ENCODE measurements around the gene GPR137B. TPM values are rescaled to one million over a fixed set of nuclear protein-coding genes. Genes with fewer than 3 reads are reported as not detected.

GPR137B gene
- total and polyA plus RNA-seq, 2 donors (not counting 1 experiment from before 2014, with no cell fraction given) = 12.9 to 13.6 TPM

GRCh38 chr1:236166041-236166440 is 23.7 kb downstream of the GPR137B start:
- Histone ChIP-seq H3K9ac (ENCODE audit: insufficient read depth, low read length) (no peak overlapping the region), H4K20me1 (ENCODE audit: control insufficient read depth, extremely low read depth, insufficient read depth, low read length) (no peaks in the 10 kb centered on the region), H3K9me3 (ENCODE audit: control insufficient read depth, insufficient read depth, low read depth, low read length) (no peaks in the 10 kb centered on the region), H3K4me3 (replicated peaks in 1 of 4; ENCODE audit: control extremely low read depth in 1 of 4, insufficient read depth in 1 of 4, low read depth in 3 of 4, low read length in 4 of 4) (no peak overlapping the region), H3K4me1 (ENCODE audit: control insufficient read depth, extremely low read depth, insufficient read depth, low read length) (peaks cover 2% of the 10 kb centered on the region), H3K36me3 (ENCODE audit: control insufficient read depth, insufficient read depth, low read length) (no peaks in the 10 kb centered on the region), H2AFZ (ENCODE audit: low read length) (no peak overlapping the region), H3K4me2 (ENCODE audit: extremely low read depth, insufficient read depth, low read length) (no peak overlapping the region), H3K27ac (ENCODE audit: insufficient read depth, low read length) (no peak overlapping the region), H3K27me3 (ENCODE audit: control insufficient read depth, insufficient read depth, low read length) (no peaks in the 10 kb centered on the region), H3K79me2 (ENCODE audit: control insufficient read depth, insufficient read depth, low read length) (no peaks in the 10 kb centered on the region)
- TF ChIP-seq CTCF (conservative IDR thresholded peaks at IDR 0.05 in 1 of 2, IDR thresholded peaks at IDR 0.05 in 1 of 2; ENCODE audit: low read depth in 1 of 2, low read length in 2 of 2) (no peak), EZH2 (IDR thresholded peaks at IDR 0.05; ENCODE audit: low read length, missing control alignments) (no peak)
- no peak for DNase-seq (ENCODE audit: low read depth in 2 of 2)

- H3K27ac ChIP-seq (ENCODE audit: insufficient read depth, low read length) = no peak overlapping the region
- no peak overlapping the region for H2AFZ ChIP-seq (ENCODE audit: low read length)
- H3K9ac ChIP-seq (ENCODE audit: insufficient read depth, low read length) = no peak overlapping the region
- H3K4me2 ChIP-seq (ENCODE audit: extremely low read depth, insufficient read depth, low read length) = no peak overlapping the region
- H3K4me3 ChIP-seq (replicated peaks in 1 of 4; ENCODE audit: control extremely low read depth in 1 of 4, insufficient read depth in 1 of 4, low read depth in 3 of 4, low read length in 4 of 4) = no peak overlapping the region
- H3K4me1 ChIP-seq (ENCODE audit: control insufficient read depth, extremely low read depth, insufficient read depth, low read length) = peaks cover 2% of the 10 kb centered on the region
- H3K9me3 ChIP-seq (ENCODE audit: control insufficient read depth, insufficient read depth, low read depth, low read length) = no peaks in the 10 kb centered on the region
- TF ChIP-seq CTCF (conservative IDR thresholded peaks at IDR 0.05 in 1 of 2, IDR thresholded peaks at IDR 0.05 in 1 of 2; ENCODE audit: low read depth in 1 of 2, low read length in 2 of 2) (no peak), EZH2 (IDR thresholded peaks at IDR 0.05; ENCODE audit: low read length, missing control alignments) (no peak)
- no peaks in the 10 kb centered on the region for H3K79me2 ChIP-seq (ENCODE audit: control insufficient read depth, insufficient read depth, low read length)
- no peaks in the 10 kb centered on the region for H3K36me3 ChIP-seq (ENCODE audit: control insufficient read depth, insufficient read depth, low read length)
- DNase-seq (ENCODE audit: low read depth in 2 of 2) = no peak
- H4K20me1 ChIP-seq (ENCODE audit: control insufficient read depth, extremely low read depth, insufficient read depth, low read length) = no peaks in the 10 kb centered on the region
- H3K27me3 ChIP-seq (ENCODE audit: control insufficient read depth, insufficient read depth, low read length) = no peaks in the 10 kb centered on the region
Measured at GRCh38 chr1:236167154-236167553, 24.8 kb downstream of the GPR137B start.

- Histone ChIP-seq H4K20me1 (ENCODE audit: control insufficient read depth, extremely low read depth, insufficient read depth, low read length) (no peaks in the 10 kb centered on the region), H3K9ac (ENCODE audit: insufficient read depth, low read length) (no peak overlapping the region), H3K9me3 (ENCODE audit: control insufficient read depth, insufficient read depth, low read depth, low read length) (no peaks in the 10 kb centered on the region), H3K27me3 (ENCODE audit: control insufficient read depth, insufficient read depth, low read length) (no peaks in the 10 kb centered on the region), H3K4me2 (ENCODE audit: extremely low read depth, insufficient read depth, low read length) (no peak overlapping the region), H3K4me3 (replicated peaks in 1 of 4; ENCODE audit: control extremely low read depth in 1 of 4, insufficient read depth in 1 of 4, low read depth in 3 of 4, low read length in 4 of 4) (no peak overlapping the region), H3K79me2 (ENCODE audit: control insufficient read depth, insufficient read depth, low read length) (no peaks in the 10 kb centered on the region), H3K36me3 (ENCODE audit: control insufficient read depth, insufficient read depth, low read length) (no peaks in the 10 kb centered on the region), H2AFZ (ENCODE audit: low read length) (no peak overlapping the region), H3K27ac (ENCODE audit: insufficient read depth, low read length) (no peak overlapping the region), H3K4me1 (ENCODE audit: control insufficient read depth, extremely low read depth, insufficient read depth, low read length) (peaks cover 2% of the 10 kb centered on the region)
- no peak for DNase-seq (ENCODE audit: low read depth in 2 of 2)
- TF ChIP-seq CTCF (conservative IDR thresholded peaks at IDR 0.05 in 1 of 2, IDR thresholded peaks at IDR 0.05 in 1 of 2; ENCODE audit: low read depth in 1 of 2, low read length in 2 of 2) = no peak
- TF ChIP-seq EZH2 (IDR thresholded peaks at IDR 0.05; ENCODE audit: low read length, missing control alignments) = no peak
Measured at GRCh38 chr1:236167578-236167977, 25.2 kb downstream of the GPR137B start.

Measured in fibroblast of lung (primary cell).